KMS-11 (cell line): Measurements from ENCODE around the gene WDR48.

Source experiments
- H2AFZ ChIP-seq: fragments of 200-600 bp; sonication (generic); 2 replicates; pipeline ENCODE4 v1.6.1; 2016; ENCODE audit warnings: antibody characterized with exemption, mixed run types, low read depth
- H3K27ac ChIP-seq: fragments of 200-600 bp; sonication (generic); 2 replicates; pipeline ENCODE4 v1.6.1; 2016; ENCODE audit warnings: mild to moderate bottlenecking, mixed run types
- H3K27me3 ChIP-seq: fragments of 200-600 bp; sonication (generic); 2 replicates; pipeline ENCODE4 v1.6.1; 2017; ENCODE audit warnings: mild to moderate bottlenecking, low read depth, mixed run types, moderate library complexity; ENCODE audit not compliant: insufficient read depth
- H3K36me3 ChIP-seq: fragments of 200-600 bp; sonication (generic); 2 replicates; pipeline ENCODE4 v1.6.1; 2017; ENCODE audit warnings: mild to moderate bottlenecking, mixed run types; ENCODE audit not compliant: insufficient read depth
- H3K4me1 ChIP-seq: fragments of 200-600 bp; sonication (generic); 2 replicates; pipeline ENCODE4 v1.6.1; 2016; ENCODE audit warnings: mild to moderate bottlenecking, low read depth, mixed run types; ENCODE audit not compliant: poor library complexity, severe bottlenecking
- H3K4me2 ChIP-seq: fragments of 200-600 bp; sonication (generic); 2 replicates; pipeline ENCODE4 v1.7.0; 2016; ENCODE audit warnings: mild to moderate bottlenecking, mixed run types
- H3K4me3 ChIP-seq: fragments of 200-600 bp; sonication (generic); IDR thresholded peaks from 2 replicates; pipeline ENCODE4 v1.6.1; 2017; ENCODE audit warnings: low read depth, low read length, mixed read lengths; ENCODE audit not compliant: insufficient read depth
- H3K79me2 ChIP-seq: fragments of 200-600 bp; sonication (generic); 2 replicates; pipeline ENCODE4 v1.6.1; 2016; ENCODE audit warnings: low read depth, mixed run types; ENCODE audit not compliant: insufficient read depth
- H3K9ac ChIP-seq: fragments of 200-600 bp; sonication (generic); 2 replicates; pipeline ENCODE4 v1.6.1; 2016; ENCODE audit warnings: mild to moderate bottlenecking, mixed run types
- H4K20me1 ChIP-seq: fragments of 200-600 bp; sonication (generic); 2 replicates; pipeline ENCODE4 v1.6.1; 2016; ENCODE audit warnings: mild to moderate bottlenecking, mixed run types; ENCODE audit not compliant: insufficient read depth
- TF ChIP-seq, protein P1 (sequence below): fragments of 200-600 bp; sonication (generic); conservative IDR thresholded peaks from 2 replicates; pipeline ENCODE4 v1.6.1; 2017; ENCODE audit warnings: low read depth, mild to moderate bottlenecking, antibody characterized with exemption, low read length, moderate library complexity, mixed read lengths

WDR48 gene

DNA sequence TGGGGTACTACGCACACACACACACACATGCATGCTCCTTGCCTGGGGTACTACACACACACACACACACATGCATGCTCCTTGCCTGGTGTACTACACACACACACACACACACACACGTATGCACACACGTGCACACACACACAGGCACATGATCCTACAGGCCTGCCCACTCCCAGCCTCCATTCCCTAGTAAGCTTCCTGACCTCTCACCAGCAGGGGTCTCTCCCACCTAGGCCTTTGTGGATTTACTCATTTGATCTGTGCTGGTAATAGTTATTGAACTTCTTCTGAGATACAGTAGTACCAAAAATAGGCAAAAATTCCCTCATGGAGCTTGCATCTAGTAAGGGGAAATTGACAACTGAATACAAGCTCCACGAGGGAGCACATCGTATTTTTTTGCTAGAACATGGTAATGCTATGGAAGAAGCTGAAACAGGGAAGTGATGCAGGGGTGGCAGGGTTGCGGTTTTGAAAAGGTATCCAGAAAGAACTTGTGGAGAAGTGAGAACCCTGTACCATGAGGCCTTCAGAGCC, 74.8 kb downstream of the WDR48 start:
- H3K27me3 ChIP-seq: no peaks in the 10 kb centered on the region
- TF ChIP-seq, protein P1, sequence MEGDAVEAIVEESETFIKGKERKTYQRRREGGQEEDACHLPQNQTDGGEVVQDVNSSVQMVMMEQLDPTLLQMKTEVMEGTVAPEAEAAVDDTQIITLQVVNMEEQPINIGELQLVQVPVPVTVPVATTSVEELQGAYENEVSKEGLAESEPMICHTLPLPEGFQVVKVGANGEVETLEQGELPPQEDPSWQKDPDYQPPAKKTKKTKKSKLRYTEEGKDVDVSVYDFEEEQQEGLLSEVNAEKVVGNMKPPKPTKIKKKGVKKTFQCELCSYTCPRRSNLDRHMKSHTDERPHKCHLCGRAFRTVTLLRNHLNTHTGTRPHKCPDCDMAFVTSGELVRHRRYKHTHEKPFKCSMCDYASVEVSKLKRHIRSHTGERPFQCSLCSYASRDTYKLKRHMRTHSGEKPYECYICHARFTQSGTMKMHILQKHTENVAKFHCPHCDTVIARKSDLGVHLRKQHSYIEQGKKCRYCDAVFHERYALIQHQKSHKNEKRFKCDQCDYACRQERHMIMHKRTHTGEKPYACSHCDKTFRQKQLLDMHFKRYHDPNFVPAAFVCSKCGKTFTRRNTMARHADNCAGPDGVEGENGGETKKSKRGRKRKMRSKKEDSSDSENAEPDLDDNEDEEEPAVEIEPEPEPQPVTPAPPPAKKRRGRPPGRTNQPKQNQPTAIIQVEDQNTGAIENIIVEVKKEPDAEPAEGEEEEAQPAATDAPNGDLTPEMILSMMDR: no peak
- no peak overlapping the region for H3K4me2 ChIP-seq
- no peak overlapping the region for H3K27ac ChIP-seq
- no peak overlapping the region for H3K4me3 ChIP-seq
- H3K4me1 ChIP-seq: no peaks in the 10 kb centered on the region
- H4K20me1 ChIP-seq: no peaks in the 10 kb centered on the region
- no peaks in the 10 kb centered on the region for H3K36me3 ChIP-seq
- no peak overlapping the region for H3K9ac ChIP-seq
- H3K79me2 ChIP-seq: no peaks in the 10 kb centered on the region
- no peak overlapping the region for H2AFZ ChIP-seq

DNA sequence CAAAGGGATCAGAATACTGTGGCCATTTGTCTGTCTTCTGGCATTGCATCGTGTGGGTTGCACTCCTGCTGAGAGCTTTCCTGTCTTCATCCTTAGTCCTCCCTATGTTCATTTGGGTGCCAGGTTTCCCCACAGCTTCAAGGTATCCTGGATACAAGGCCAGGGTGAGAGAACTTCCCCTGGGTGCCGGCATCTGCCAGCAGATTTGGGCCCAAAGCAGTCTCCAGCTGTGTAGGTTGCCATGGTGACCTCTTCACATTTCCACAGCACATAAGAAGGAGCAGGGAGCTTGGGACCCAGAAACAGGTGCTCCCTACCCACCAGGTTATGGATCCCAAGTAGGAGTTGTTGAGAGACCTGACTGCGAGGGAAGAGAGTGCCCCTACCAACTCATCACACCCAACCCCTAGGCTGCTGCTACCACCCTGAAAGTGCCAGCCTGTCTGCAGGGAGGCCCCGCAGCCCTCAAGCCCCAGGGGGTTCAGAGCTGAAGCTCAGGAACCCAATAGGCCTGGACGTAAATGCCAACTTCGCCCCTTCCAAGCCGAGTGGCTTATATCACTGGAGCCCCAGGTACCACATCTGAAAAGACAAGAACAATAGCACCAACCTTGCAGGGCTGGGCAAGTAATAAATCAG, 75.6 kb downstream of the WDR48 start:
- Histone ChIP-seq H3K27ac (no peak overlapping the region), H3K9ac (no peak overlapping the region), H3K4me3 (no peak overlapping the region), H4K20me1 (no peaks in the 10 kb centered on the region), H3K4me2 (no peak overlapping the region), H3K79me2 (no peaks in the 10 kb centered on the region), H3K4me1 (no peaks in the 10 kb centered on the region), H3K36me3 (no peaks in the 10 kb centered on the region), H3K27me3 (no peaks in the 10 kb centered on the region), H2AFZ (no peak overlapping the region)
- TF ChIP-seq, protein P1: no peak

DNA sequence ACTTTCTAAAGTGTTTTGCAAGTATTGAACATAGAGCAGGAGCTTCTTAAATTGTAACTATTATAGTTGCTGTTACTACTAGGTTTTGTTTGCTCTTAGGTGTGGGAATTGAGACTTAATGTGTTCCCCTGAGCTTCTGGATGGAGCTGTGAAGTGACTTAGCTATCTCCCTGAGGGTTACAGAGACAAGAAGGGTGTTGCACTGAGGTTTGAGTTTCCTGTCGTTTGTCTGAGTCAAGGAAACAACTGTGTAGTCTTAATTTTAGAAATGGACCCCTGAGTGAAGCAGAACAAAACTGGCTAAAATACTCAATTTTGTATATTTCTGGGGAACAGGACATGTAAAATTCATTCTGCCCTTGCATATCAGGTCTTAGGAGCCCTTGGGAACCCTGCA, 76.1 kb downstream of the WDR48 start:
- TF ChIP-seq, protein P1: no peak
- H3K4me2 ChIP-seq: no peak overlapping the region
- no peak overlapping the region for H2AFZ ChIP-seq
- H3K4me1 ChIP-seq: no peaks in the 10 kb centered on the region
- H3K79me2 ChIP-seq: no peaks in the 10 kb centered on the region
- no peaks in the 10 kb centered on the region for H3K36me3 ChIP-seq
- H3K27ac ChIP-seq: no peak overlapping the region
- H3K9ac ChIP-seq: no peak overlapping the region
- H3K27me3 ChIP-seq: no peaks in the 10 kb centered on the region
- no peaks in the 10 kb centered on the region for H4K20me1 ChIP-seq
- H3K4me3 ChIP-seq: no peak overlapping the region

DNA sequence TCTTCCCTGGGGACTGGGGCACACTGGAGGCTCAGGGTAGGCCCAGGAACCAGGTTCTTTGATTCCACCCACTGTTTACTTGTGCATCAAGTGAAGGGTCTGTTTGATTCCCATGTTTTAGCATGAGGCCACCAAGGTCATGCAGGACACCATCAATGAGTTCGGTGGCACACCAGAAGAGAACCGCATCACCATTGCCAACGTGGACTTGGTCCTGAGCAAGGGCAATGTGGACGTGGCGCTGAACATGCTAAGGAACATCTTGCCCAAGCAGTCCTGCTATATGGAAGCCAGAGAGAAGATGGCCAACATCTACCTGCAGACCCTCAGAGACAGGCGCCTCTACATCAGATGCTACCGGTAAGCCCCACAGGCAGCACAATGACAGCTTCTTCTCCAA, 77.1 kb downstream of the WDR48 start:
- H3K4me2 ChIP-seq: no peak overlapping the region
- H2AFZ ChIP-seq: no peak overlapping the region
- no peak overlapping the region for H3K27ac ChIP-seq
- no peaks in the 10 kb centered on the region for H3K27me3 ChIP-seq
- TF ChIP-seq, protein P1: no peak
- H3K4me3 ChIP-seq: no peak overlapping the region
- no peaks in the 10 kb centered on the region for H4K20me1 ChIP-seq
- no peaks in the 10 kb centered on the region for H3K79me2 ChIP-seq
- no peaks in the 10 kb centered on the region for H3K36me3 ChIP-seq
- H3K4me1 ChIP-seq: no peaks in the 10 kb centered on the region
- no peak overlapping the region for H3K9ac ChIP-seq
